ENCODE results near the gene DLX3. TPM values are rescaled to one million over a fixed set of nuclear protein-coding genes. Genes with fewer than 3 reads are reported as not detected.

Gene DLX3
- polyA plus RNA-seq, 2 of the 4 experiments (the other 2 are of a cell fraction), result 0.17 TPM; not detected in 1

DNA sequence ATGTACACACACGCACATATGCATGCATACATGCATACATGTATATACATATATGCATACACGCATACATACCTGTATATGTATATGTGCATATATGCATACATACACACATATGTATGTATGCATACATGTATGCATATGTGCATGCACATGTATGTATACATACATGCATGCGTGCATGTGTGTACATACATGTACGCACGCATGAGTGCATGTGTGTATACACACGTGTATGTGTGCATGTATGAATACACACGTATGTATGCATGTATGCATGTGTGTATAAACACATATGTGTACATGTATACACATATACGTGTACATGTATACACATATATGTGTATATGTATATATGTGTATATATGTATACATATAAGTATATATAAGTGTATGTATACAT lies 28.5 kb upstream of the DLX3 start:
- no peak overlapping the region for H3K4me2 ChIP-seq
- ChIA-PET CTCF (no interaction called here), POLR2A (no interaction called here)
- H3K27ac ChIP-seq, result no peak overlapping the region
- no peak for DNase-seq (ENCODE audit: low read depth in 1 of 2, low spot score in 1 of 2)
- peaks cover 24% of the 10 kb centered on the region for H3K4me1 ChIP-seq
- peak; percentile 68 for FAIRE-seq
- WGBS (ENCODE audit: missing lambda C conversion rate), result 46% methylated on average over 8 of the region's 8 CpGs
- H3K9me3 ChIP-seq, result no peaks in the 10 kb centered on the region
- no peak overlapping the region for H3K4me3 ChIP-seq
- ATAC-seq, result no peak
- TF ChIP-seq KDM5A (IDR thresholded peaks at IDR 0.05), result peak; percentile 37; the same call in 1 of the 2 replicates
- TF ChIP-seq, protein P1, sequence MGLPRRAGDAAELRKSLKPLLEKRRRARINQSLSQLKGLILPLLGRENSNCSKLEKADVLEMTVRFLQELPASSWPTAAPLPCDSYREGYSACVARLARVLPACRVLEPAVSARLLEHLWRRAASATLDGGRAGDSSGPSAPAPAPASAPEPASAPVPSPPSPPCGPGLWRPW (IDR thresholded peaks at IDR 0.05), result no peak
- TF ChIP-seq, protein P2, sequence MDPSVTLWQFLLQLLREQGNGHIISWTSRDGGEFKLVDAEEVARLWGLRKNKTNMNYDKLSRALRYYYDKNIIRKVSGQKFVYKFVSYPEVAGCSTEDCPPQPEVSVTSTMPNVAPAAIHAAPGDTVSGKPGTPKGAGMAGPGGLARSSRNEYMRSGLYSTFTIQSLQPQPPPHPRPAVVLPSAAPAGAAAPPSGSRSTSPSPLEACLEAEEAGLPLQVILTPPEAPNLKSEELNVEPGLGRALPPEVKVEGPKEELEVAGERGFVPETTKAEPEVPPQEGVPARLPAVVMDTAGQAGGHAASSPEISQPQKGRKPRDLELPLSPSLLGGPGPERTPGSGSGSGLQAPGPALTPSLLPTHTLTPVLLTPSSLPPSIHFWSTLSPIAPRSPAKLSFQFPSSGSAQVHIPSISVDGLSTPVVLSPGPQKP (IDR thresholded peaks at IDR 0.05; ENCODE audit: low read depth, low read length), result no peak
- TF ChIP-seq, protein P3, sequence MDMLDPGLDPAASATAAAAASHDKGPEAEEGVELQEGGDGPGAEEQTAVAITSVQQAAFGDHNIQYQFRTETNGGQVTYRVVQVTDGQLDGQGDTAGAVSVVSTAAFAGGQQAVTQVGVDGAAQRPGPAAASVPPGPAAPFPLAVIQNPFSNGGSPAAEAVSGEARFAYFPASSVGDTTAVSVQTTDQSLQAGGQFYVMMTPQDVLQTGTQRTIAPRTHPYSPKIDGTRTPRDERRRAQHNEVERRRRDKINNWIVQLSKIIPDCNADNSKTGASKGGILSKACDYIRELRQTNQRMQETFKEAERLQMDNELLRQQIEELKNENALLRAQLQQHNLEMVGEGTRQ (IDR thresholded peaks at IDR 0.05), result no peak

DNA sequence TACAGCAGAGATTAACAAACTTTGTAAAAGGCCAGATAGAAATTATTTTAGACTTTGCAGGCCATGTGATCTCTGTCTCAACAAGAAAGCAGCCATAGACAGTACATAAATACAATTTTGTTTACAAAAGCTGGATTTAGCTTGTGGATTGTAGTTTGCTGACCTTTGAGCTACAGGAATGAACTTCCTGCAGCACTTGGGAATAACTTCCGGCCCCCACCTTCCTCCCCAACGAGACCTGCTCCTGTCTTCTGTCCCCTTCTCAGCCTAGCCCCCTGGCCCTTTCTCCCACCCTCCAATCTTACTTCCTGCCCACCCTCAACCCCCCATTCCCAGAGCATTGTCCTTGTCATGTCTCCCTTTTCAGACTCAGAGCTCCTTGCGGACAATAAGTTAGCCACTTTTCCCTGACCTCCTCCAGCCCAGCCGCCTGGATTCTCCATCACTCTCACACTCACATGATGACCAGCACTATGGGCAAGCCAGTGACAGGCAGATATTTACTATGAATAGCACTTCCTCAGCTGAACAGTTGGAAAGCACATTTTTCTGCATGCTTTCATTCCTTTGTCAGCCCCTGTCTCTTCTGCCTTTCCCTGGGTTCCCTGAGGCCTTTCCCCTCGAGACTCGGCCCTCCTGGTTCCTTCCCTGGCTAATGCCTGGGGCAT lies 27.6 kb upstream of the DLX3 start:
- no peak overlapping the region for H3K4me2 ChIP-seq
- H3K4me3 ChIP-seq, result no peak overlapping the region
- no peak for FAIRE-seq
- no peak overlapping the region for H3K27ac ChIP-seq
- ChIA-PET POLR2A (interaction anchor here (2.1 kb wide), 1 partner anchor 34 kb away, joined by 7 read pairs; the partner anchor contains the start of gene ITGA3), CTCF (interaction anchor here (0.7 to 4.4 kb wide), 8 partner anchors 16 to 275 kb away, joined by 3 to 28 read pairs (median 5); no protein-coding TSS in a partner anchor)
- no peaks in the 10 kb centered on the region for H3K9me3 ChIP-seq
- no peak for ATAC-seq
- TF ChIP-seq POLR2A (IDR thresholded peaks at IDR 0.05; ENCODE audit: low read length) (no peak), CEBPB (IDR thresholded peaks at IDR 0.05) (no peak)
- TF ChIP-seq, protein P3 (IDR thresholded peaks at IDR 0.05), result no peak
- H3K4me1 ChIP-seq, result peaks cover 15% of the 10 kb centered on the region
- no peak for DNase-seq (ENCODE audit: low read depth in 1 of 2, low spot score in 1 of 2)
- WGBS (ENCODE audit: missing lambda C conversion rate), result 60% methylated on average over 6 of the region's 6 CpGs

DNA sequence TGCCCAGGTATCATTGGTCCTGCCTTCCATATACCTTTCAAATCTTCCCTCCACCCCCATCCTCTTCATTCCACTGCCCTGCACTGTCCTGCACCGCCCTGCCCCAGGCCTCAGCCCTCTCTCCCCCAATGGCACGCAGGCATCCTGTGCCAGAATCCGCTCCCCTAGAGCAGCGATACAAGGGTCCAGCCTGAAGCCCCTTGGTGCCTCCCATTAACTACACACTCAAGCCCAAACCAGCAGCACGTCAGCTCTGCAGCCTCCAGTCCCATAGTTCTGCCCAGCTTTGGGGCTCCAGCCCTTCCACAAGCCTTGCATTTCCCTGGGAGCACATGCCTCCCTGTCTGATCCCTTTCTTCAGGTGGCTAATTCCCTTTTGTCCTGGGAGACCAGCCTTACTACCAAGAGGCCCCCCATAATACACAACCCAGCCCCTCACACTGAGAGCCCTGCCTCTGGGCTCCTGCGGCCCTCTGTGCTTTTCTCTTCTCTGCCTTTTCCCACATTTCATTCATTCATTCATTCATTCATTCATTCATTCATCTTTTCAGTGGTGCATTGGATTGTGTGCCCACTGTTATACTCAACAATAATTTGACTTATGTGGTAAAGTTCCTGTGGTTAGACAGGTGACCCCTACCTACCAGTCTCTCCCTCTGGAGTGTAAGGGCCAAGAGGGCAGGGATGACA lies 26.8 kb upstream of the DLX3 start:
- 91% methylated on average over 6 of the region's 6 CpGs for WGBS (ENCODE audit: missing lambda C conversion rate)
- ATAC-seq (peak in 1 of 2 experiments; percentile 6; a peak in 1 of 6 replicates), FAIRE-seq (no peak), DNase-seq (ENCODE audit: low read depth in 1 of 2, low spot score in 1 of 2) (no peak)
- no peak overlapping the region for H3K4me2 ChIP-seq
- H3K27ac ChIP-seq, result no peak overlapping the region
- peaks cover 8% of the 10 kb centered on the region for H3K4me1 ChIP-seq
- H3K9me3 ChIP-seq, result no peaks in the 10 kb centered on the region
- CTCF ChIA-PET, result interaction anchor here (0.8 to 4.4 kb wide), 13 partner anchors 16 to 276 kb away, joined by 3 to 30 read pairs (median 5); no protein-coding TSS in a partner anchor
- TF ChIP-seq TP53 (CRISPR knock-in tag; IDR thresholded peaks at IDR 0.05), result no peak
- no peak for TF ChIP-seq NFE2L2 (conservative IDR thresholded peaks at IDR 0.05; ENCODE audit: low read length)
- TF ChIP-seq GATA3 (IDR thresholded peaks at IDR 0.05; ENCODE audit: borderline replicate concordance), result no peak
- no peak for TF ChIP-seq EHF (CRISPR knock-in tag; IDR thresholded peaks at IDR 0.05)
- no peak for TF ChIP-seq JUN (IDR thresholded peaks at IDR 0.05)
- TF ChIP-seq, protein P4, sequence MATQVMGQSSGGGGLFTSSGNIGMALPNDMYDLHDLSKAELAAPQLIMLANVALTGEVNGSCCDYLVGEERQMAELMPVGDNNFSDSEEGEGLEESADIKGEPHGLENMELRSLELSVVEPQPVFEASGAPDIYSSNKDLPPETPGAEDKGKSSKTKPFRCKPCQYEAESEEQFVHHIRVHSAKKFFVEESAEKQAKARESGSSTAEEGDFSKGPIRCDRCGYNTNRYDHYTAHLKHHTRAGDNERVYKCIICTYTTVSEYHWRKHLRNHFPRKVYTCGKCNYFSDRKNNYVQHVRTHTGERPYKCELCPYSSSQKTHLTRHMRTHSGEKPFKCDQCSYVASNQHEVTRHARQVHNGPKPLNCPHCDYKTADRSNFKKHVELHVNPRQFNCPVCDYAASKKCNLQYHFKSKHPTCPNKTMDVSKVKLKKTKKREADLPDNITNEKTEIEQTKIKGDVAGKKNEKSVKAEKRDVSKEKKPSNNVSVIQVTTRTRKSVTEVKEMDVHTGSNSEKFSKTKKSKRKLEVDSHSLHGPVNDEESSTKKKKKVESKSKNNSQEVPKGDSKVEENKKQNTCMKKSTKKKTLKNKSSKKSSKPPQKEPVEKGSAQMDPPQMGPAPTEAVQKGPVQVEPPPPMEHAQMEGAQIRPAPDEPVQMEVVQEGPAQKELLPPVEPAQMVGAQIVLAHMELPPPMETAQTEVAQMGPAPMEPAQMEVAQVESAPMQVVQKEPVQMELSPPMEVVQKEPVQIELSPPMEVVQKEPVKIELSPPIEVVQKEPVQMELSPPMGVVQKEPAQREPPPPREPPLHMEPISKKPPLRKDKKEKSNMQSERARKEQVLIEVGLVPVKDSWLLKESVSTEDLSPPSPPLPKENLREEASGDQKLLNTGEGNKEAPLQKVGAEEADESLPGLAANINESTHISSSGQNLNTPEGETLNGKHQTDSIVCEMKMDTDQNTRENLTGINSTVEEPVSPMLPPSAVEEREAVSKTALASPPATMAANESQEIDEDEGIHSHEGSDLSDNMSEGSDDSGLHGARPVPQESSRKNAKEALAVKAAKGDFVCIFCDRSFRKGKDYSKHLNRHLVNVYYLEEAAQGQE (IDR thresholded peaks at IDR 0.05), result no peak
- TF ChIP-seq, protein P5, sequence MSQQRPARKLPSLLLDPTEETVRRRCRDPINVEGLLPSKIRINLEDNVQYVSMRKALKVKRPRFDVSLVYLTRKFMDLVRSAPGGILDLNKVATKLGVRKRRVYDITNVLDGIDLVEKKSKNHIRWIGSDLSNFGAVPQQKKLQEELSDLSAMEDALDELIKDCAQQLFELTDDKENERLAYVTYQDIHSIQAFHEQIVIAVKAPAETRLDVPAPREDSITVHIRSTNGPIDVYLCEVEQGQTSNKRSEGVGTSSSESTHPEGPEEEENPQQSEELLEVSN (IDR thresholded peaks at IDR 0.05; ENCODE audit: borderline replicate concordance, low read depth), result no peak
- no peak for TF ChIP-seq FOSL2 (IDR thresholded peaks at IDR 0.05)
- TF ChIP-seq FOSL2 (CRISPR knock-in tag; IDR thresholded peaks at IDR 0.05), result no peak
- no peak for TF ChIP-seq ZSCAN20 (CRISPR knock-in tag; IDR thresholded peaks at IDR 0.05)
- no peak for TF ChIP-seq SMC3 (IDR thresholded peaks at IDR 0.05)
- no peak for TF ChIP-seq FOXS1 (CRISPR knock-in tag; IDR thresholded peaks at IDR 0.05)
- TF ChIP-seq POLR2A (IDR thresholded peaks at IDR 0.05; ENCODE audit: low read length), result no peak
- no peak for TF ChIP-seq ESRRA (IDR thresholded peaks at IDR 0.05; ENCODE audit: borderline replicate concordance, low read length)
- no peak overlapping the region for H3K4me3 ChIP-seq
- POLR2A ChIA-PET, result interaction anchor here (2.1 kb wide), 1 partner anchor 34 kb away, joined by 7 read pairs; the partner anchor contains the start of gene ITGA3

Data from A549 (cell line).